ENCODE results near the gene ZNF426.

ZNF426 gene

GRCh38 chr19:9494096-9494495 lies 44.3 kb downstream of the ZNF426 start:
- no peak for DNase-seq

- no peak for DNase-seq
These were observed 51.4 kb downstream of the ZNF426 start for GRCh38 chr19:9487016-9487415.

DNA sequence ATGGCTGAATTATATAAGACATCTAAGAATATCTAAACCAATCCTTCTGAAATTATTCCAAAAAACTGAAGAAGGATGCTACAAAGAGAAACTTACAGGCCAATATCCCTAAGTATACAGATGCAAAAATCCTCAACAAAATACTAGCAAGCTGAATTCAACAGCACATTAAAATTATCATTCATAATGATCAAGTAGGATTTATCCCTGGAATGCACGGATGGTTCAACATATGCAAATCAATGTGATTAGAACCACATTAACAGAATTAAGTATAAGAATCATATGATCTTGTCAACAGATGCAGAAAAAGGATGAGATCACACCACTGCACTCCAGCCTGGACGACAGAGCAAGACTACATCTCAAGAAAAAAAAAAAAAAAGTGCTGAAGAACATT lies 53.3 kb downstream of the ZNF426 start:
- DNase-seq = no peak

DNA sequence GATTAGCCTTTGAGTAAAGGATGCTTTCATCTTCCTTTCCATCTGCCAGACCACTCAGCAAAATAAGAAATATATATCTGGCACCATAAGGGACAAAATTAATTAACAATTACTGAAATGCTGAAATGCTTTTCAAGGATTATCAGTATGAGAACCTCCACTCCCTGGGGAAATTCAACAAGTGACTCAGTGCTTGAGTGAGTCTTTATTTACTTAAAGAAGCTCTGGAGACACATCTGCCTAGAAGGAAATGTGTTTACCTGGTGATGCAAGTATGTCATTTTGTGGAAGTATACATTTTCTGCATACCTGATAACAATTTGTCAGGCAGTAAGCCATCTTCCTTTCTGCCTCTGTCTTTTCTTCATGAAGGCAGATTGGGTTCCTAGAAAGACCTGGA lies 63.5 kb downstream of the ZNF426 start:
- no peak for DNase-seq
